ENCODE data around the gene ETS2. TPM values are rescaled to one million over a fixed set of nuclear protein-coding genes. Genes with fewer than 3 reads are reported as not detected.

ETS2 gene
- polyA plus RNA-seq, 3 donors from 2014 or later, result 3.2 to 7.3 (median 4.2) TPM

- Mint-ChIP-seq H3K4me1 (peaks cover 24 to 30% of the 10 kb centered on the region in 2 donors), H3K4me3 (no peak overlapping the region), H3K36me3 (no peaks in the 10 kb centered on the region), H3K9me3 (no peaks in the 10 kb centered on the region), H3K27ac (no peak overlapping the region), H3K27me3 (ENCODE audit: low read depth in 3 of 3) (peaks cover 8 to 19% (median 16%) of the 10 kb centered on the region in 3 donors)
- no peak for DNase-seq
Observed at GRCh38 chr21:38771536-38771935, 34.2 kb upstream of the ETS2 start.

GRCh38 chr21:38772646-38773045 lies 33.1 kb upstream of the ETS2 start:
- no peak overlapping the region for H3K27ac Mint-ChIP-seq
- no peaks in the 10 kb centered on the region for H3K9me3 Mint-ChIP-seq
- H3K4me3 Mint-ChIP-seq, result no peak overlapping the region
- H3K27me3 Mint-ChIP-seq (ENCODE audit: low read depth in 3 of 3), result peaks cover 13 to 19% (median 19%) of the 10 kb centered on the region in 3 donors
- DNase-seq, result no peak
- H3K36me3 Mint-ChIP-seq, result no peaks in the 10 kb centered on the region
- H3K4me1 Mint-ChIP-seq, result peaks cover 25 to 30% of the 10 kb centered on the region in 2 donors

DNA sequence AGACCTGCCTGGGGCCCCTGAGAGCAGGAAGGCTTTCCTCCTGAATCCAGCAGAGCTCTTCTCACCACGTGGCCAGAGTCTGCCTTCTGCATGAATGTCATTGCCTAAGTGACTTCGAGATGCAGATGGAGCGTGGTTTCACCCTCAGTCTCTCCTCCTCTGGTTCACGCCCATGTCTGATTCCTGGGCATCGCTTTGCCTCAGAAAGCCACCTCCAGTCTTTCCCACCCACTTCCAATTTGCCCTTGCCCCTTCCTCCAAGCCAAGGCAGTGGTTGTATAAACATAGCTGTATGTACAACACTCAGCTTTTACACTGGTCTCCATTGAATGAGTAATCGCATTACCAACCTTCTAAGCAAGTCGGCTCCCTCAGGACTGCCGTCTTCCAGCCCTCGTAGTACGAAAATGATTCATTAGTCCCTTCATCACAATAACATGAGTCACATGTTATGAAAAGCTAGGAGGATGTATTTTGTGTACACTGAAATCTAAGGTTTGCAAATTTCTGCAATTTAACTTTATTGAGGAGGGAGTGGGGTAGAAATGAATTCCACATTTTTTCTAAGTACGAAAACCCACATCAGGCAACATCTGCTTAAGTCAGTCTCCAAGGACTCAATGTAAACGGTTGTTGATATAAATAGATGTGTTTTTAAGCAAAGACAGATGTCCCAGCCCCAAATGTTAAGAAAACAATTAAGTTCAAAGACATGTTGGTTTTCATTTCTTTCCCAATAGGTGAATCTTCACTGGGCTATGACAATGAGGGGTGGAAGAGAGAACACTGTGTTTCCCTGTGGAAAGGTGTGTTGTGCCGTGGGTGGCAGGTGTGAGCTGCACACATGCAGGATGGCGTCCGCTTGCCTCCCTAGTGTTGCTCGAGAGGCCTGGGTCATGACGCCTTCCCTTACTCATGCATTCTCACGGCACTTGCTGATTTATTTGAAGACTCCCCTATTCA lies 32.3 kb upstream of the ETS2 start:
- H3K27ac Mint-ChIP-seq, result no peak overlapping the region
- no peak for DNase-seq
- peaks cover 0 to 3% (median under 1%) of the 10 kb centered on the region in 6 donors for H3K9me3 Mint-ChIP-seq
- peaks cover 13 to 19% (median 19%) of the 10 kb centered on the region in 3 donors for H3K27me3 Mint-ChIP-seq (ENCODE audit: low read depth in 3 of 3)
- peaks cover 0 to 2% (median 0%) of the 10 kb centered on the region in 3 donors for H3K36me3 Mint-ChIP-seq
- no peak overlapping the region for H3K4me3 Mint-ChIP-seq
- H3K4me1 Mint-ChIP-seq, result peaks cover 25 to 34% of the 10 kb centered on the region in 2 donors

GRCh38 chr21:38774152-38774551 lies 31.6 kb upstream of the ETS2 start:
- H3K4me1 Mint-ChIP-seq, result peaks cover 18 to 30% of the 10 kb centered on the region in 2 donors
- peaks cover 0 to 10% (median 3%) of the 10 kb centered on the region in 3 donors for H3K36me3 Mint-ChIP-seq
- H3K4me3 Mint-ChIP-seq, result no peak overlapping the region
- H3K9me3 Mint-ChIP-seq, result peaks cover 0 to 10% (median 3%) of the 10 kb centered on the region in 6 donors
- no peak overlapping the region for H3K27ac Mint-ChIP-seq
- H3K27me3 Mint-ChIP-seq (ENCODE audit: low read depth in 3 of 3), result peaks cover 15 to 19% (median 19%) of the 10 kb centered on the region in 3 donors
- DNase-seq, result no peak

DNA sequence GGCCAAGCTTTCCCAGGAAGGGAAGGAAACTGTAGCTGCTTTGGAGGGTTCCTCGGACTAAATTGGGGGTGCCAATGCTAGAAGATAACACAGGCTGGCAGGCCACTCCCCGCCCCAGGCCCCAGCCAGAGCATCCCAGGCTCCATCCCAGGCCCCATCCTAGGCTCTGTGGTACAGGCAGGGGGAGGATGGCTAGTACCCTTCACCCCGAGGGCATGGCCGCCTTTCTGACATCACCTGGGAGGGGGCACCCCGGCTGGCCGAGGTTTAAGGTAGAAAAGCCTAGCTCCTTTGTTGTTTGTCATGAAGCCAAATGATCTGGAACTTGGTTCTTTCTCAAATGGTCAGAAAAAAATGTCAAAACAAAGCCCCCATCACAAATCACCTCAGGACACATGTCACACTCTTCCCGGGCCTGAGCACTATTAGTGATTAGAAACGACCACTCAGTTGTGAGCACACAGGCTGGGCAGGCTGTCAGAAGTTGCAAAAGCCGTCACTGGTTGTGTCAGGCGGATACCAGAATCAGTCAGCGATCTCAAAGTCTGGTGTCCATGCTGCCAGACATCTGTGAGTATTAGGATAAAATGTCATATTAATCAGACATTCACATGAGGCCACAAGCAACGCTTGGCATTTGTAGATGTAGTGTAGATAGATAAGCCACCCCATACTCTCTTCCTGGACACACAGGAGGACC lies 31.0 kb upstream of the ETS2 start:
- Mint-ChIP-seq H3K27me3 (ENCODE audit: low read depth in 3 of 3) (peaks cover 19 to 22% (median 19%) of the 10 kb centered on the region in 3 donors), H3K4me3 (no peak overlapping the region), H3K27ac (no peak overlapping the region), H3K36me3 (peaks cover 0 to 11% (median 3%) of the 10 kb centered on the region in 3 donors), H3K9me3 (peaks cover 0 to 10% (median 4%) of the 10 kb centered on the region in 6 donors), H3K4me1 (peaks cover 15 to 25% of the 10 kb centered on the region in 2 donors)
- DNase-seq, result no peak

DNA sequence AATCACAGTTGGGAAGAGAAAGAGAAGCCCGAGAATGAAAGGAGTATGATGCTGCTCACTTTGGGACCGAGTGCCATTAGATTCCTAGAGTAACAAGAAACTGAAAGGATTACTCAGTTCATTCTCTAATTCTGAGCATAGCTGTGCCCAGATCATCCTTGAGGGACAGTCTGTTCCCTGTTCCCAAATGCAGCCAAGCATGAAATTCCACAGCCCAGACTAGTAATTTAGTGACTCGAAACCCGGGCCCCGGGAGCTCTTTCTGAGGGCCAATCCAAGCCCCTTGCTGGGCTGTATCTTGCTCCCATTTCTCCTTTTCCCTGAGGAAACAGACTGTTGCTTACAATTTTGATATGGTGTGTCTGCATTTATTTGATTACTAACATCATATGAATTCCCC lies 30.0 kb upstream of the ETS2 start:
- DNase-seq, result no peak
- H3K36me3 Mint-ChIP-seq, result peaks cover 0 to 11% (median 3%) of the 10 kb centered on the region in 3 donors
- no peak overlapping the region for H3K27ac Mint-ChIP-seq
- peaks cover 15 to 27% of the 10 kb centered on the region in 2 donors for H3K4me1 Mint-ChIP-seq
- no peak overlapping the region for H3K4me3 Mint-ChIP-seq
- peaks cover 19 to 26% (median 20%) of the 10 kb centered on the region in 3 donors for H3K27me3 Mint-ChIP-seq (ENCODE audit: low read depth in 3 of 3)
- peaks cover 0 to 10% (median 5%) of the 10 kb centered on the region in 6 donors for H3K9me3 Mint-ChIP-seq

DNA sequence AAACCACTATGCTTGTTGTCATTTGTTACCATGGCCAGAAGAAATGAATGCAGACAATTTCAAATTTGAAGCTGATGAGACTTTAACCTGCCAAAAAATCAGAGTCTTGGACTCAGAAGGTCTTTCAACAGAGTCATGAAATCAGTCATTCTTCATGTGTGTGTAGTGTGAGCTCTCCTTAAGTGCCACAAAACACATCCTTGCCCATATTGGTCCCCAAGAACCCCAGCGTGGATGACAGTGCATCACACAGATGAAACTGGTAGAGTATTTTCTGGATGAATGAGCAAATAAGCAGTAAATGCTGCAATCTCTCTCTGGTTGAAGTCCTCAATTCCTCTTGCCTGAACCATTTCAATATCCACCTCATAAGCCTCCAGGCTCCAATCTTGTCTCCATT lies 28.7 kb upstream of the ETS2 start:
- peaks cover 3 to 16% (median 9%) of the 10 kb centered on the region in 6 donors for H3K9me3 Mint-ChIP-seq
- peak overlapping the region in 2 of 5 donors; percentile 24 to 44 for H3K4me3 Mint-ChIP-seq
- H3K27me3 Mint-ChIP-seq (ENCODE audit: low read depth in 3 of 3), result peaks cover 19 to 26% (median 23%) of the 10 kb centered on the region in 3 donors
- H3K4me1 Mint-ChIP-seq, result peaks cover 15 to 32% of the 10 kb centered on the region in 2 donors
- DNase-seq, result no peak
- peak overlapping the region in 1 of 6 donors; percentile 26 for H3K27ac Mint-ChIP-seq
- H3K36me3 Mint-ChIP-seq, result peaks cover 3 to 15% (median 5%) of the 10 kb centered on the region in 3 donors

- H3K36me3 Mint-ChIP-seq, result peaks cover 3 to 15% (median 6%) of the 10 kb centered on the region in 3 donors
- peaks cover 15 to 32% of the 10 kb centered on the region in 2 donors for H3K4me1 Mint-ChIP-seq
- peak overlapping the region in 3 of 5 donors; percentile 9 to 44 (median 24) for H3K4me3 Mint-ChIP-seq
- H3K9me3 Mint-ChIP-seq, result peaks cover 6 to 20% (median 14%) of the 10 kb centered on the region in 6 donors
- H3K27ac Mint-ChIP-seq, result no peak overlapping the region
- peaks cover 15 to 29% (median 23%) of the 10 kb centered on the region in 3 donors for H3K27me3 Mint-ChIP-seq (ENCODE audit: low read depth in 3 of 3)
- peak; percentile 40 to 50 (median 44) for DNase-seq
Observed at GRCh38 chr21:38777531-38777930, 28.2 kb upstream of the ETS2 start.

- Mint-ChIP-seq H3K4me3 (peak overlapping the region in 1 of 5 donors; percentile 51), H3K9me3 (peaks cover 6 to 27% (median 19%) of the 10 kb centered on the region in 6 donors), H3K27me3 (ENCODE audit: low read depth in 3 of 3) (peaks cover 13 to 19% (median 18%) of the 10 kb centered on the region in 3 donors), H3K27ac (no peak overlapping the region), H3K4me1 (peaks cover 15 to 32% of the 10 kb centered on the region in 2 donors), H3K36me3 (peaks cover 3 to 19% (median 9%) of the 10 kb centered on the region in 3 donors)
- DNase-seq, result peak in 2 of 3 donors; percentile 10 to 20
Observed at GRCh38 chr21:38780879-38781278, 24.9 kb upstream of the ETS2 start.

GRCh38 chr21:38784458-38785266 lies 21.1 kb upstream of the ETS2 start:
- Mint-ChIP-seq H3K9me3 (peaks cover 4 to 19% (median 15%) of the 10 kb centered on the region in 6 donors), H3K27ac (no peak overlapping the region), H3K4me1 (peaks cover 0 to 6% of the 10 kb centered on the region in 2 donors), H3K36me3 (peaks cover 0 to 9% (median 8%) of the 10 kb centered on the region in 3 donors), H3K4me3 (no peak overlapping the region), H3K27me3 (ENCODE audit: low read depth in 3 of 3) (peaks cover 4 to 11% (median 6%) of the 10 kb centered on the region in 3 donors)
- DNase-seq, result no peak

DNA sequence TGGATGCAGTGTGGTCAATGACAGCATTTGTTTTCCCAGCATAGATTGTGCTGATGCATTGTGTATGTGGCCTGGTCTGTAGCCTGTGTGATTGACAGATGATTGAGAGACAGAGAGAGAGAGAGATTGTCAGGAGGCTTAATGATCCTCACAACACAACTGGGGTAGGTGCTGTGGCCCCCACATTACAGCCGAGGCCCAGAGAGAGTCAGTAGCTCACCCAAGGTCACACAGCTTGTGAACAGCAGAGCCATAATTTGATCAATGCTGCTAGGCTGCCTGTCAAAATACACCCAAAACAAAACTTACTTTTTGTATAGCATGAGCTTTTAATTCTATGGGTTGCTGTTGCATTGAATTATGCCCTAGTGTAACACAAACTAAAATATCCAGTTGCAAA lies 20.2 kb upstream of the ETS2 start:
- Mint-ChIP-seq H3K4me3 (no peak overlapping the region), H3K27ac (no peak overlapping the region), H3K9me3 (peaks cover 4 to 19% (median 15%) of the 10 kb centered on the region in 6 donors), H3K36me3 (peaks cover 0 to 9% (median 8%) of the 10 kb centered on the region in 3 donors), H3K4me1 (peaks cover 0 to 6% of the 10 kb centered on the region in 2 donors), H3K27me3 (ENCODE audit: low read depth in 3 of 3) (peaks cover 4 to 9% (median 6%) of the 10 kb centered on the region in 3 donors)
- DNase-seq, result no peak

- Mint-ChIP-seq H3K27me3 (ENCODE audit: low read depth in 3 of 3) (peaks cover 1 to 7% (median 6%) of the 10 kb centered on the region in 3 donors), H3K9me3 (peaks cover 2 to 13% (median 11%) of the 10 kb centered on the region in 6 donors), H3K4me1 (no peaks in the 10 kb centered on the region), H3K36me3 (peaks cover 0 to 4% (median 3%) of the 10 kb centered on the region in 3 donors), H3K4me3 (no peak overlapping the region), H3K27ac (no peak overlapping the region)
- DNase-seq, result no peak
Observed at GRCh38 chr21:38787016-38787415, 18.7 kb upstream of the ETS2 start.
